Dedifferentiated amniotic fluid mesenchymal stem cell (primary cell): Measurements from ENCODE around the gene DDIAS.
"Not testable (repeated sequence)": the region's sequence is repeated elsewhere in the genome, so short reads cannot be mapped to it uniquely, and the experiment has no call there.

Experiments
- DNase-seq: peaks from one replicate; pipeline ENCODE4 v3.0.0-alpha.2; 2016; ENCODE audit errors: extremely low spot score

Gene DDIAS

GRCh38 chr11:82924522-82925224, 23.1 kb downstream of the DDIAS start:
- DNase-seq = no peak

DNA sequence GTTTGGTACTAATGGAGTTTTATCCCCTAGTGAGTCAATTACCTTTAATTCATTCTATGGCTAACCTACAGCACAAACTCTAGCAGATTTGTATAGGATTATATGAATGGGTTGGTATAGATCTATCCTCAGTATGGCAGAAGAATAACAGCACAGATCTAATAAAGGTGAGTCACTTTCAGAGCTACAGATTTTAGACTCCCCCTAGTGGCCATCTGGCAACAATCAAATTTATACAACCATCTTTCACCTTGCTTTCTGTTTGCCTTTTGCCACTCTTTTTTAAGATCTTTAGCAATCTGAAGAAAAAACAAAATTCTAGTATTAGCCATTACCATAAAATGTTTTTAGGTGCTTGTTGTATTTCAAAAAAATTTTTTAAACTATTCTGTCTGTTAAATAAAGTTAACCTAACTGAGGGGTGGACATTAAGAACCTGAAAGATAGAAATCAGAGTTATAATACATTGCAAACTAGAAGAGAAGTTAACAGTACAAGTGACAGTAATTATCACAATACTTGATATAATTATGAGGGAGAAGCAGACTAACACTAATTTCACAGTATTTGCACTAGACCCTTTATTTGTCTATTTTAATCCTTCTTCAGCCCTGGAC, 25.8 kb downstream of the DDIAS start:
- DNase-seq = peak; percentile 64

- DNase-seq = no peak
Observed at GRCh38 chr11:82929121-82929520, 27.6 kb downstream of the DDIAS start.

- no peak for DNase-seq
Observed at GRCh38 chr11:82930229-82930628, 28.7 kb downstream of the DDIAS start.

- peak; percentile 4 for DNase-seq
Observed at GRCh38 chr11:82930734-82931133, 29.2 kb downstream of the DDIAS start.

DNA sequence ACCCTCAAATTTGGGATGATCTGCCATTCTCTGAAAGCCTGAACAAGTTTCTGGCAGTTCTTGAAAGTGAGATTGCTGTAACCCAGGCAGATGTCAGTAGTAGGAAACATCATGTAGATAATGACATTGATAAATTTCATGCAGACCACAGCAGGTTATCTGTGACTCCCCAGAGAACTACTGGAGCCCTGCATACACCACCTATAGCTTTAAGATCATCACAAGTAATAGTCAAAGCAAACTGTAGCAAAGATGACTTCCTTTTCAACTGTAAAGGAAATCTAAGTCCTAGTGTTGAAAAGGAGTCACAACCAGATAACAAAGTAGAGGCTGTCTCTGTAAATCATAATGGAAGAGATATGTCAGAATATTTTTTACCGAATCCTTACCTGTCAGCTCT, 31.0 kb downstream of the DDIAS start:
- DNase-seq = no peak

GRCh38 chr11:82936261-82936660, 34.7 kb downstream of the DDIAS start:
- DNase-seq = no peak

DNA sequence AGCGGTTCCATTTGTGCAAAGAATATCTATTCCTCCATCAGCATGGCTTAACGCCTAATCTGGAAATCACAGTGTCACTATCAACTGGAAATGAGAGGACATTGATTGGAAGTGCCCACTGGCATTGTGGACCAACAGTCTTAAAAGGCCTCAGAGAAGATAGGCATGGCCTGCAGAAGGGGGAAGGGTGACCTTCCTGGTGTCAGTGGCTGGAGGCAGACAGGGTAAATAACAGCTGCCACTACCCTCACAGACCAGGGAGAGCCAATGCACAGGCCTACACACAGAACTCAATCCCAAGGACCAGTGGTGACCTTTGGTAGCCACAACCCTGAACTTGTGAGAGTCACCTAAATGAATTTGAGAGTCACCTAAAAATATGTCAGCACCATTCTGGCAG, 36.0 kb downstream of the DDIAS start:
- no peak for DNase-seq

GRCh38 chr11:82939456-82939855, 37.9 kb downstream of the DDIAS start:
- no peak for DNase-seq

GRCh38 chr11:82942376-82942775, 40.8 kb downstream of the DDIAS start:
- DNase-seq = no peak

DNA sequence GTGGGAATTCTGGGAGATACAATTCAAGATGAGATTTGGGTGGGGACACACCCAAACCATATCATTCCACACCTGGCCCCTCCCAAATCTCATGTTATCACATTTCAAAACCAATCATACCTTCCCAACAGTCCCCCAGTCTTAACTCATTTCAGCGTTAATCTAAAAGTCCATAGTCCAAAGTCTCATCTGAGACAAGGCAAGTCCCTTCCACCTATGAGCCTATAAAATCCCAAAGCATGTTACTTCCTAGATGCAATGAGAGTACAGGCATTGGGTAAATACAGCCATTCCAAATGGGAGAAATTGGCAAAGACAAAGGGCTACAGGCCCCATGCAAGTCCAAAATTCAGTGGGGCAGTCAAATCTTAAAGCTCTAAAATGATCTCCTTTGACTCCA, 41.9 kb downstream of the DDIAS start:
- not testable (repeated sequence) for DNase-seq

- no peak for DNase-seq
Observed at GRCh38 chr11:82944198-82944597, 42.7 kb downstream of the DDIAS start.

DNA sequence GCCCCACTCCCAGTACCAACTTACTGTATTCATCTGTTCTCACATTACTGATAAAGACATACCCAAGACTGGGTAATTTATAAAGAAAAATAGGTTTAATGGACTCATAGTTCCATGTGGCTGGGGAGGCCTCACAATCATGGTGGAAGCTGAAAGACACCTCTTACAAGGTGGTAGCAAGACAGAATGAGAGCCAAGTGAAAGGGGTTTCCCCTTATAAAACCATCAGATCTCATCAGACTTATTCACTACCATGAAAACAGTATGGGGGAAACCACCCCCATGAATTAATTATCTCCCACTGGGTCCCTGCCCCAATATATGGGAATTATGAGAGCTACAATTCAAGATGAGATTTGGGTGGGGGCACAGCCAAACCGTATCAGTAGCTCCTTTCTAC, 43.5 kb downstream of the DDIAS start:
- DNase-seq = not testable (repeated sequence)

DNA sequence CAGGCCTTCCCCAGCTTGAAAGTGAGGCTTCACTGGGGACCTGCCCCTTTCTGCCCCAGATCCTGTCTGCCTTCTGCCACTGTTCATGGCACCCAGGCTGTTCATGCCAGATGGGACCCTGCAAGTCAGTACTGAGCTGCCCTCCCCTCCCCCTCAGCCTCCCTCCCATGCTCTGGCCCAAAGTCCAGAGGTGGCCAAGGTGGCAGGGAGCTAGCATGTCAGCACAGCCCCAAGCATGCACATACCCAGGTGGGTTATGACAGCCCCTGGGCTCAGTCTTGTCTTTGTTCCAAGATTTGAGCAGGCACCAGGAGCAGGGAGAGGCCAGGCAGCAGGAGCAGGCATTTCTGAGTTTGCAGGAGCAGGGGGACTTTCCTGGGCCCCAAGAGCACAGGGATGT, 44.1 kb downstream of the DDIAS start:
- no peak for DNase-seq

GRCh38 chr11:82949352-82949751, 47.8 kb downstream of the DDIAS start:
- no peak for DNase-seq

GRCh38 chr11:82950502-82950901, 49.0 kb downstream of the DDIAS start:
- not testable (repeated sequence) for DNase-seq

DNA sequence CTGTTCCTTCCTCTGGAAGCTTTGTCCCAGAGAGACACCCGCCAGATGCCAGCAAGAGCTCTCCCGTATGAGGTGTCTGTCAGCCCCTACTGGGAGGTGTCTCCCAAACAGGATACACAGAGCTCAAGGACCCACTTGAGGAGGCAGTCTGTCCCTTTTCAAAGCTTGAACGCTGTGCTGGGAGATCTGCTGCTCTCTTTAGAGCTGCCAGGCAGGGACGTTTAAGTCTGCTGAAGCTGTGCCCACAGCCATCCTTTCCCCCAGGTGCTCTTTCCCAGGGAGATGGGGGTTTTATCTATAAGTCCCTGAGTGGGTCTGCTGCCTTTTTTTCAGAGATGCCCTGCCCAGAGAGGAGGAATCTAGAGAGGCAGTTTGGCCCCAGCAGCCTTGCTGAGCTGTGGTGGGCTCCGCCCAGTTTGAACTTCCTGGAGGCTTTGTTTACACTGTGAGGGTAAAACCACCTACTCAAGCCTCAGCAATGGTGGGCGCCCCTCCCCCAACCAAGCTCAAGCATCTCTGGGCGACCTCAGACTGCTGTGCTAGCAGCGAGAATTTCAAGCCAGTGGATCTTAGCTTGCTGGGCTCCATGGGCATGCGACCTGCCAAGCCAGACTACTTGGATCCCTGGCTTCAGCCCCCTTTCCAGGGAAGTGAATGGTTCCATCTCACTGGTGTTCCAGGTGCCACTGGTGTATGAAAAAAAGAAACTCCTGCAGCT, 54.4 kb downstream of the DDIAS start:
- DNase-seq = not testable (repeated sequence)

DNA sequence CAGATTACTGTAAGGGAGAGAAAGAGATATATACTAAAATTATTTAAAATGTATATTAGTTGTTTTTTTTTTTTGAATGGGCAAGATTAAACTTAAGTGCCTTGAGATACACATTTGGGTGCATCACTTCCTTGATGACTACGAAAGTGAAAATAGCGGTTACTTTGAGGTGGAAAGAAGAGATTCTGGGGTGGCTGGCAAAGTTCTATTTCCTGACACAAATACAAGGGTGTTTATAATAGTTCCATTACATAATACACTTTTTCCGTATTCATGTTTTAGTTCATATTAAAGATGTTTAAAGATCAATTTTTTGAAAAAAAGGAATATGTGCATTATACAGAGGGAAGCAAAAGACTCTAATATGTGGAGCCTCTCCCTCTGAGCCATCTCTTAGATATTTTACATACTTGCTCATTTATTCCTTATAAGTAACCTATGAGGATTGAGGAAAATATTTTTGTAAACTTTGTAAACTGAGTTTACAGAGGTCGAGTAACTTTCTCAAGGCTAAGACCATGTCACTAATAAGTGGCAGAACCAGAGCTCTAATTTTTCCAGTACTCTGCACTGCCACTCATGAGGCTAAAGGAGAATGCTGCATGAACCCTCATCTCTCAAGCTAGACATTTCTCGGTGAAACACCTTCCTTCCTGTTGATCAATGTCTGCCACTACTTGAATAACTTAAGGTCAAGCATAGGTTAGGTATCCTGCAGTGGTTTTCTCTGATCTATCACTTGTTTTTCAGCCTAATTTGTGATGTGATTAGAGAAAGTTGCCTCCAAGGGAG, 58.6 kb downstream of the DDIAS start:
- DNase-seq = no peak

DNA sequence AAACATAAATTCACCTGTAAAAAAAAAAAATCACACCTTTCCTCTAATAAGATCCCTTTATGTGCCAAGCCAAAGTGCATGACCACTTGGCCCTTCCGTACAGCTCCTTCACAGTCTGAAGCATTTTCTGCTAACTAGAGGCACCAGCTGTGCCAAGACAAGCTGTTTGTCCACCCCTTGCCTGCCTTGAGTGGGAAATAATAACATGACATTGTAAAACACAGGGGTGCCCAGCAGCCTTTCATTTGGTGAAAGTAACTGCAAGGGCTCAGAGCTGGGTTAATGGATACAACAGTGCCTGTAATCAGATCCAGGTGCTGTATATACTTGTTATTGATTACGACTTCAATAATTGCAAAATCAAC, 59.2 kb downstream of the DDIAS start:
- no peak for DNase-seq

GRCh38 chr11:82962021-82962420, 60.5 kb downstream of the DDIAS start:
- DNase-seq = not testable (repeated sequence)

- no peak for DNase-seq
Observed at GRCh38 chr11:82967381-82967780, 65.8 kb downstream of the DDIAS start.

GRCh38 chr11:82969811-82970210, 68.3 kb downstream of the DDIAS start:
- no peak for DNase-seq
